B cell (primary cell): Measurements from ENCODE around the gene ZNF496. TPM values are rescaled to one million over a fixed set of nuclear protein-coding genes. Genes with fewer than 3 reads are reported as not detected.

Experiments used
- ATAC-seq: fragments of 200-7000 bp; cut with Tn5 transposase; one replicate; pipeline ENCODE4 v1.10.0; 2021; ENCODE audit warnings: low read depth, mild to moderate bottlenecking, moderate number of reproducible peaks, moderate library complexity
- CTCF ChIA-PET: fragments of 350-600 bp; sonication (Branson Sonifier 250); formaldehyde crosslinking; loops from one replicate; lab custom pipeline; 2021; ENCODE audit warnings: antibody characterized with exemption, inconsistent platforms; lab: Charles Lee
- POLR2A ChIA-PET: fragments of 350-600 bp; sonication (Branson Sonifier 250); formaldehyde crosslinking; loops from one replicate; lab custom pipeline; 2021; ENCODE audit warnings: antibody characterized with exemption; lab: Charles Lee
- DNase-seq: peaks from one replicate; pipeline ENCODE4 v3.0.0; 2013
- H2AFZ ChIP-seq: 2 replicates; pipeline ENCODE4 v1.6.1; 2012; ENCODE audit warnings: mild to moderate bottlenecking, low read depth, low read length; ENCODE audit not compliant: insufficient read depth, poor library complexity, severe bottlenecking
- H3K27ac ChIP-seq, 2 donors: 1 replicate in 1 of 2; 2 replicates in 1 of 2; pipeline ENCODE4 v1.5.1; 2012 to 2013; ENCODE audit warnings: low read length in 2 of 2, mild to moderate bottlenecking in 2 of 2, moderate library complexity in 1 of 2
- H3K27me3 ChIP-seq, 4 experiments: fragments of 200-600 bp in 1 of 4; sonication (generic) in 1 of 4; replicated peaks in 1 of 4; 1 replicate in 2 of 4; 2 replicates in 2 of 4; pipeline versions ENCODE4 v1.6.1 to v1.7.0; 2013 to 2016; ENCODE audit warnings: low read length in 3 of 4, mild to moderate bottlenecking in 2 of 4, mixed read lengths in 1 of 4, moderate library complexity in 1 of 4; ENCODE audit not compliant: insufficient read depth in 4 of 4, control insufficient read depth in 3 of 4; ENCODE audit errors: control extremely low read depth in 1 of 4
- H3K36me3 ChIP-seq, 2 experiments: replicated peaks in 1 of 2; 1 replicate in 1 of 2; 2 replicates in 1 of 2; pipeline versions ENCODE4 v1.6.1 to v1.7.1; 2013; ENCODE audit warnings: low read length in 1 of 2; ENCODE audit not compliant: insufficient read depth in 2 of 2, control insufficient read depth in 1 of 2; ENCODE audit errors: control extremely low read depth in 1 of 2, extremely low read depth in 1 of 2
- H3K4me1 ChIP-seq, 2 donors: fragments of 200-600 bp in 1 of 2; sonication (generic) in 1 of 2; 1 replicate in 1 of 2; 2 replicates in 1 of 2; pipeline versions ENCODE4 v1.5.1 to v1.6.1; 2013 to 2017; ENCODE audit warnings: low read length in 2 of 2; ENCODE audit not compliant: control insufficient read depth in 2 of 2, insufficient read depth in 2 of 2
- H3K4me2 ChIP-seq: replicated peaks from 2 replicates; pipeline ENCODE3; 2012; ENCODE audit warnings: mild to moderate bottlenecking, low read depth, low read length; ENCODE audit not compliant: poor library complexity, severe bottlenecking
- H3K4me3 ChIP-seq, 5 experiments: fragments of 200-600 bp in 1 of 5; sonication (generic) in 1 of 5; 1 replicate in 3 of 5; 2 replicates in 2 of 5; pipeline versions ENCODE4 v1.5.1 to v1.7.0; 2011 to 2016; ENCODE audit warnings: low read length in 4 of 5, mild to moderate bottlenecking in 4 of 5, low read depth in 2 of 5, control low read depth in 1 of 5, moderate library complexity in 1 of 5; ENCODE audit not compliant: insufficient read depth in 1 of 5; ENCODE audit errors: control extremely low read depth in 1 of 5, extremely low read depth in 1 of 5
- H3K79me2 ChIP-seq: fragments of 200-600 bp; sonication (generic); one replicate; pipeline ENCODE4 v1.6.0; 2016; ENCODE audit warnings: low read length; ENCODE audit not compliant: control insufficient read depth, insufficient read depth
- H3K9ac ChIP-seq: fragments of 200-600 bp; sonication (generic); 2 replicates; pipeline ENCODE4 v1.6.1; 2017; ENCODE audit warnings: mild to moderate bottlenecking, low read length, moderate library complexity
- H3K9me3 ChIP-seq, 3 donors: one replicate each; pipeline versions ENCODE4 v1.6.1 to v1.7.1; 2013; ENCODE audit warnings: low read length in 2 of 3; ENCODE audit not compliant: control insufficient read depth in 2 of 3, insufficient read depth in 1 of 3; ENCODE audit errors: control extremely low read depth in 1 of 3
- H4K20me1 ChIP-seq: 2 replicates; pipeline ENCODE4 v1.6.0; 2012; ENCODE audit warnings: mild to moderate bottlenecking, low read length; ENCODE audit not compliant: insufficient read depth, control insufficient read depth, poor library complexity, severe bottlenecking
- H3K27ac Mint-ChIP-seq: one replicate; pipeline ENCODE4 v1.8.0; 2021; ENCODE audit warnings: mixed read lengths
- H3K27me3 Mint-ChIP-seq: one replicate; pipeline ENCODE4 v1.8.0; 2021; ENCODE audit warnings: mixed read lengths
- H3K4me1 Mint-ChIP-seq: one replicate; pipeline ENCODE4 v1.8.0; 2021; ENCODE audit warnings: mixed read lengths
- H3K4me3 Mint-ChIP-seq: one replicate; pipeline ENCODE4 v1.8.0; 2021; ENCODE audit warnings: mixed read lengths
- H3K9me3 Mint-ChIP-seq: one replicate; pipeline ENCODE4 v1.8.0; 2022; ENCODE audit warnings: mixed read lengths; ENCODE audit not compliant: insufficient read depth
- EZH2 ChIP-seq: IDR thresholded peaks from 2 replicates; pipeline ENCODE4 v1.6.1; 2012; ENCODE audit warnings: borderline replicate concordance, low read depth, mild to moderate bottlenecking, moderate library complexity, low read length; ENCODE audit not compliant: insufficient read depth, poor library complexity, severe bottlenecking
- WGBS: methylation state at CpG from one replicate; pipeline ENCODE4 v1.1.5; 2013; ENCODE audit warnings: missing lambda C conversion rate; ENCODE audit not compliant: insufficient coverage; 5-methylcytosine and 5-hydroxymethylcytosine counted together
- intact Hi-C: fragments of 100-400 bp; cut with micrococcal nuclease; formaldehyde crosslinking; loops from one replicate; pipeline ENCODE4 v1.10.0; 2022
- polyA plus RNA-seq: library from polyadenylated mRNA; depleted of rRNA; stranded (reverse); fragments of >200 nt; gene quantifications from 2 replicates; pipeline ENCODE4 v1.2.3, GENCODE V29; 2012
- total RNA-seq, 2 donors: library from RNA; stranded (reverse); fragments of 120-200 nt in 1 of 2; gene quantifications; 1 replicate in 1 of 2; 2 replicates in 1 of 2; pipeline versions ENCODE4 v1.2.3 to v1.2.4, GENCODE V29; 2013 to 2022
- TF ChIP-seq, protein P1 (sequence below): fragments of 200-600 bp; IDR thresholded peaks from one replicate; pipeline ENCODE4 v1.8.0; 2022; ENCODE audit warnings: antibody characterized with exemption, mild to moderate bottlenecking

The ZNF496 gene
- total and polyA plus RNA-seq, 2 donors (not counting 1 experiment from before 2014, with no cell fraction given), result 9.9 to 22.6 TPM

DNA sequence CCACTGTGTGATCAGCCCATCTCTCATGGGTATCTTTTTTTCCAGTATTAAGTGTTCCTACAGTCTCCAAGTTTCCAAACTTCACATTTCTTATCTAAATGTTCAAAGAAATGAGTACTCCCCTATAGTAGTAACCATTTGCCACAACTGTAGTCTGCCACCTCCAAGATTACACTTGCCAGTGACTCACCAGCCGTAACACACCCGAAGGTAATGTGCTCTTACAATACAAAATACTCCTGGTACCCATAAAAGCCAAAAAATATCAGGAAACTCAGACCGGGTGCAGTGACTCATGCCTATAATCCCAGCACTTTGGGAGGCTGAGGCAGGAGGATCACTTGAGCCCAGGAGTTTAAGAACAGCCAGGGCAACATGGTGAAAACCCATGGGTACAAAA lies 20.5 kb upstream of the ZNF496 start:
- TF ChIP-seq, protein P1, sequence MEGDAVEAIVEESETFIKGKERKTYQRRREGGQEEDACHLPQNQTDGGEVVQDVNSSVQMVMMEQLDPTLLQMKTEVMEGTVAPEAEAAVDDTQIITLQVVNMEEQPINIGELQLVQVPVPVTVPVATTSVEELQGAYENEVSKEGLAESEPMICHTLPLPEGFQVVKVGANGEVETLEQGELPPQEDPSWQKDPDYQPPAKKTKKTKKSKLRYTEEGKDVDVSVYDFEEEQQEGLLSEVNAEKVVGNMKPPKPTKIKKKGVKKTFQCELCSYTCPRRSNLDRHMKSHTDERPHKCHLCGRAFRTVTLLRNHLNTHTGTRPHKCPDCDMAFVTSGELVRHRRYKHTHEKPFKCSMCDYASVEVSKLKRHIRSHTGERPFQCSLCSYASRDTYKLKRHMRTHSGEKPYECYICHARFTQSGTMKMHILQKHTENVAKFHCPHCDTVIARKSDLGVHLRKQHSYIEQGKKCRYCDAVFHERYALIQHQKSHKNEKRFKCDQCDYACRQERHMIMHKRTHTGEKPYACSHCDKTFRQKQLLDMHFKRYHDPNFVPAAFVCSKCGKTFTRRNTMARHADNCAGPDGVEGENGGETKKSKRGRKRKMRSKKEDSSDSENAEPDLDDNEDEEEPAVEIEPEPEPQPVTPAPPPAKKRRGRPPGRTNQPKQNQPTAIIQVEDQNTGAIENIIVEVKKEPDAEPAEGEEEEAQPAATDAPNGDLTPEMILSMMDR, result no peak
- TF ChIP-seq EZH2, result no peak
- no peak overlapping the region for H3K4me2 ChIP-seq
- H3K27ac ChIP-seq, result no peak overlapping the region
- no peak overlapping the region for H3K4me3 Mint-ChIP-seq
- no peaks in the 10 kb centered on the region for H4K20me1 ChIP-seq
- ChIA-PET POLR2A (no interaction called here), CTCF (no interaction called here)
- no peak overlapping the region for H3K9ac ChIP-seq
- intact Hi-C loops, result no loop called here
- no peaks in the 10 kb centered on the region for H3K79me2 ChIP-seq
- DNase-seq, result no peak
- 79% methylated on average over 3 of the region's 3 CpGs for WGBS
- H3K4me1 Mint-ChIP-seq, result peaks cover 11% of the 10 kb centered on the region
- H3K4me1 ChIP-seq, result peaks cover 5 to 8% of the 10 kb centered on the region in 2 donors
- H3K27me3 Mint-ChIP-seq, result peaks cover 38% of the 10 kb centered on the region
- ATAC-seq, result no peak
- no peak overlapping the region for H2AFZ ChIP-seq
- peaks cover 0 to 16% (median 0%) of the 10 kb centered on the region in 3 donors for H3K9me3 ChIP-seq
- H3K4me3 ChIP-seq, result no peak overlapping the region
- no peak overlapping the region for H3K27ac Mint-ChIP-seq
- no peaks in the 10 kb centered on the region for H3K36me3 ChIP-seq
- peaks cover 0 to 18% (median 5%) of the 10 kb centered on the region in 4 experiments for H3K27me3 ChIP-seq
- H3K9me3 Mint-ChIP-seq, result no peaks in the 10 kb centered on the region

DNA sequence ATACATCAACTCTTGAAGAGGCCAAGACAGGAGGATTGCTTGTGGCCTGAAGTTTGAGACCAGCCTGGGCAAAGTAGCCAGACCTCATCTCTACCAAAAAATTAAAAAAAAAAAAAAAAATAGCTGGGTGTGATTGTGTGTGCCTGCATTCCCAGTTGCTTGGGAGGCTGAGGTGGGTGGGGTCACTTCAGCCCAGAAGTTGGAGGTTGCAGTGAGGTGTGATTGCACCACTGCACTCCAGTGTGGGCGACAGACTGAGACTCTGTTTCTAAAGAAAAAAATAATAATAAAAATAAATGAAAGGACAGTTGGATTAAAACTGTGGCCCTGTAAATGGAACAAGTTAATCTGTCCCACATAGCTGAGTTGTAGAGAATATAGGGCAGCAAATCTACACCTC lies 18.9 kb upstream of the ZNF496 start:
- Histone ChIP-seq H3K9ac (no peak overlapping the region), H3K36me3 (no peaks in the 10 kb centered on the region), H3K4me2 (no peak overlapping the region), H2AFZ (no peak overlapping the region), H3K4me1 (peaks cover 5 to 8% of the 10 kb centered on the region in 2 donors), H3K4me3 (no peak overlapping the region), H3K79me2 (no peaks in the 10 kb centered on the region), H3K27ac (no peak overlapping the region), H4K20me1 (no peaks in the 10 kb centered on the region), H3K9me3 (peaks cover 0 to 16% (median 0%) of the 10 kb centered on the region in 3 donors), H3K27me3 (peaks cover 0 to 18% (median 4%) of the 10 kb centered on the region in 4 experiments)
- intact Hi-C loops, result no loop called here
- ChIA-PET POLR2A (no interaction called here), CTCF (interaction anchor here (0.9 kb wide), 1 partner anchor 22 kb away, joined by 3 read pairs; no protein-coding TSS in a partner anchor)
- ATAC-seq (no peak), DNase-seq (no peak)
- peaks cover 28% of the 10 kb centered on the region for H3K27me3 Mint-ChIP-seq
- no peak overlapping the region for H3K27ac Mint-ChIP-seq
- no CpG with 5 or more reads among the region's 1 CpG for WGBS
- no peaks in the 10 kb centered on the region for H3K9me3 Mint-ChIP-seq
- H3K4me1 Mint-ChIP-seq, result peaks cover 11% of the 10 kb centered on the region
- TF ChIP-seq, protein P1, result no peak
- no peak for TF ChIP-seq EZH2
- no peak overlapping the region for H3K4me3 Mint-ChIP-seq
